Measurements from ENCODE around the gene NBPF3. TPM values are rescaled to one million over a fixed set of nuclear protein-coding genes. Genes with fewer than 3 reads are reported as not detected.

The NBPF3 gene
- total RNA-seq, result 22.8 TPM

GRCh38 chr1:21439721-21440629, at the start of gene NBPF3:
TSS of gene NBPF3 (plus strand) at chr1:21440137. CDS start at chr1:21445087, 4,950 bp downstream.

GRCh38 chr1:21509351-21510112, 69.6 kb downstream of the NBPF3 start, which contains the start of gene ALPL:
TSS of gene ALPL (plus strand) at chr1:21509423. CDS start at chr1:21554082, 44,659 bp downstream.

Other genes starting within 250 kb of the NBPF3 start
- 11.0 TPM for gene ECE1, start 149.7 kb upstream of the NBPF3 start, total RNA-seq
- 2.5 TPM for gene ALPL, start 69.3 kb downstream of the NBPF3 start, total RNA-seq
- gene RAP1GAP, start 229.2 kb downstream of the NBPF3 start, total RNA-seq, result 31.6 TPM